K562 (cell line): ENCODE results near the gene GALNT15. TPM values are rescaled to one million over a fixed set of nuclear protein-coding genes. Genes with fewer than 3 reads are reported as not detected.

Experiments used
- ATAC-seq: fragments of 200-7000 bp; cut with Tn5 transposase; 3 replicates; pipeline ENCODE4 v1.9.1; 2020; ENCODE audit warnings: moderate library complexity
- BruUV-seq: library from RNA; stranded (reverse); fragments of 400-500 nt; replicated peaks from 2 replicates; lab custom pipeline; 2021; lab: Mats Ljungman, UMichigan
- CTCF ChIA-PET: fragments of 300-600 bp; formaldehyde crosslinking; extraction: SDS; loops from one replicate; lab custom pipeline; 2021; ENCODE audit warnings: low intra/inter-chr PET ratio; lab: Yijun Ruan, JAX
- POLR2A ChIA-PET: fragments of 300-600, 350-650 bp; sonication (Branson Sonifier 250); formaldehyde crosslinking; extraction: SDS; loops from one replicate; lab custom pipeline; 2021; ENCODE audit warnings: antibody characterized with exemption, inconsistent platforms; lab: Yijun Ruan, JAX
- DNase-seq, 4 experiments: peaks; one replicate each; pipeline versions ENCODE4 v3.0.0 to v3.0.0-alpha.2; 2011 to 2018; ENCODE audit warnings: low spot score in 3 of 4, mixed read lengths in 3 of 4; ENCODE audit errors: extremely low read depth in 1 of 4
- FAIRE-seq: peaks from 2 replicates; lab custom pipeline; 2011; peaks lifted over from hg19 to GRCh38; lab: Jason Lieb, UNC
- H2AFZ ChIP-seq: 2 replicates; pipeline ENCODE4 v1.6.0; 2011; ENCODE audit warnings: low read depth, low read length, control low read depth, inconsistent platforms
- H3K27ac ChIP-seq: fragments of 200-600 bp; 3 replicates; pipeline ENCODE4 v1.8.0; 2011; ENCODE audit warnings: low read depth, mild to moderate bottlenecking, control low read depth, inconsistent platforms, low read length, moderate library complexity, mixed read lengths; ENCODE audit errors: extremely low read depth
- H3K27me3 ChIP-seq, 2 experiments: fragments of 300-600 bp in 1 of 2; 2 replicates in 1 of 2; 3 replicates in 1 of 2; pipeline versions ENCODE4 v1.6.0 to v1.8.0; 2011; ENCODE audit warnings: inconsistent platforms in 2 of 2, low read length in 2 of 2, mild to moderate bottlenecking in 1 of 2, mixed read lengths in 1 of 2, moderate library complexity in 1 of 2; ENCODE audit not compliant: control insufficient read depth in 2 of 2, insufficient read depth in 2 of 2
- H3K36me3 ChIP-seq: fragments of 300-600 bp; 3 replicates; pipeline ENCODE4 v1.8.0; 2011; ENCODE audit warnings: mild to moderate bottlenecking, low read length, inconsistent platforms; ENCODE audit not compliant: control insufficient read depth, insufficient read depth
- H3K4me1 ChIP-seq, 2 experiments: fragments of 200-600 bp in 1 of 2; replicated peaks in 1 of 2; 2 replicates in 1 of 2; 3 replicates in 1 of 2; pipeline versions ENCODE4 v1.5.1 to v1.8.0; 2011; ENCODE audit warnings: inconsistent platforms in 2 of 2, low read length in 2 of 2, mild to moderate bottlenecking in 1 of 2, mixed read lengths in 1 of 2, moderate library complexity in 1 of 2; ENCODE audit not compliant: control insufficient read depth in 2 of 2, insufficient read depth in 2 of 2
- H3K4me2 ChIP-seq: 2 replicates; pipeline ENCODE4 v1.6.1; 2011; ENCODE audit warnings: low read length, control low read depth, inconsistent platforms, mixed read lengths; ENCODE audit not compliant: insufficient read depth
- H3K4me3 ChIP-seq: fragments of 200-600 bp; sonication (generic), shearing (Covaris generic); 2 replicates; pipeline ENCODE4 v1.5.1; 2016; ENCODE audit warnings: control low read depth, inconsistent platforms
- H3K79me2 ChIP-seq: fragments of 200-600 bp; 3 replicates; pipeline ENCODE4 v1.8.0; 2011; ENCODE audit warnings: low read length, inconsistent platforms; ENCODE audit not compliant: control insufficient read depth, insufficient read depth
- H3K9ac ChIP-seq, 2 experiments: 2 replicates each; pipeline versions ENCODE4 v1.6.0 to v1.6.1; 2011; ENCODE audit warnings: low read depth in 2 of 2, low read length in 2 of 2, control low read depth in 1 of 2, inconsistent platforms in 1 of 2, mild to moderate bottlenecking in 1 of 2, mixed read lengths in 1 of 2; ENCODE audit not compliant: insufficient read depth in 1 of 2
- H3K9me1 ChIP-seq: one replicate; pipeline ENCODE4 v1.6.0; 2011; ENCODE audit warnings: inconsistent platforms, mild to moderate bottlenecking, low read length, moderate library complexity; ENCODE audit not compliant: control insufficient read depth, insufficient read depth
- H3K9me3 ChIP-seq: replicated peaks from 2 replicates; pipeline ENCODE4 v1.5.1; 2011; ENCODE audit warnings: low read depth, low read length, inconsistent platforms; ENCODE audit not compliant: control insufficient read depth, insufficient read depth
- H4K20me1 ChIP-seq: replicated peaks from 2 replicates; pipeline ENCODE4 v1.6.1; 2011; ENCODE audit warnings: low read length, inconsistent platforms, mixed read lengths; ENCODE audit not compliant: control insufficient read depth, insufficient read depth
- CCAR2 ChIP-seq: fragments of 200-400 bp; formaldehyde crosslinking; IDR thresholded peaks from 2 replicates; pipeline ENCODE4 v1.6.1; 2017; ENCODE audit warnings: mild to moderate bottlenecking, low read depth, low read length
- ILF3 ChIP-seq: fragments of 450-650 bp; IDR thresholded peaks from 2 replicates; pipeline ENCODE4 v1.6.1; 2018; ENCODE audit warnings: antibody characterized with exemption, mild to moderate bottlenecking, moderate library complexity, borderline replicate concordance
- NCOA2 ChIP-seq, 2 experiments: fragments of 450-650 bp; IDR thresholded peaks; 2 replicates each; pipeline ENCODE4 v1.6.1; 2018; ENCODE audit warnings: mild to moderate bottlenecking in 2 of 2, moderate library complexity in 1 of 2; ENCODE audit not compliant: partially characterized antibody in 2 of 2
- PTBP1 ChIP-seq: fragments of 200-400 bp; formaldehyde crosslinking; IDR thresholded peaks from 2 replicates; pipeline ENCODE4 v1.6.1; 2017; ENCODE audit warnings: low read depth, low read length
- ZBTB7A ChIP-seq: IDR thresholded peaks from 2 replicates; pipeline ENCODE4 v1.6.1; 2011; ENCODE audit warnings: low read depth, mild to moderate bottlenecking, low read length, moderate library complexity, borderline replicate concordance; ENCODE audit not compliant: control insufficient read depth
- WGBS: fragments of 100-300 bp; shearing (Covaris generic); methylation state at CpG from one replicate; pipeline ENCODE4 v1.1.6; 2016; ENCODE audit warnings: low coverage, mixed read lengths; ENCODE audit not compliant: insufficient coverage; ENCODE audit errors: missing lambda C conversion rate; 5-methylcytosine and 5-hydroxymethylcytosine counted together
- in situ Hi-C: fragments of 300-500 bp; cut with MboI; formaldehyde crosslinking; loops from 4 replicates; pipeline ENCODE4 v1.15.0; 2018; ENCODE audit warnings: inconsistent platforms, mixed read lengths
- intact Hi-C: fragments of 100-400 bp; cut with micrococcal nuclease; formaldehyde crosslinking; loops from 2 replicates; pipeline ENCODE4 v1.14.2; 2022
- polyA plus RNA-seq, 8 experiments: library from polyadenylated mRNA; depleted of rRNA in 4 of 8; stranded (reverse) in 5 of 8; unstranded in 3 of 8; fragments of >200 nt; fragmentation: Nextera tagmentation in 2 of 8; fragmentation: Illumina TruSeq in 1 of 8; extraction: Ambion mirVana in 2 of 8; extraction: Trizol in 1 of 8; gene quantifications; 2 replicates each; pipeline versions ENCODE4 v1.2.1 to v1.2.3, GENCODE V29; 2011 to 2014; ENCODE audit warnings: inconsistent platforms in 1 of 8, missing spikeins in 1 of 8
- total RNA-seq, 7 experiments: library from RNA; depleted of rRNA in 6 of 7; stranded (reverse); fragments of >200 nt in 6 of 7; fragmentation: Illumina TruSeq in 2 of 7; extraction: Trizol in 2 of 7; gene quantifications; 2 replicates each; pipeline versions ENCODE4 v1.2.1 to v1.2.3, GENCODE V29; 2011 to 2021; ENCODE audit warnings: low replicate concordance in 1 of 7

GALNT15 gene
- total and polyA plus RNA-seq, 9 of the 15 experiments (the other 6 are each of a cell fraction or from before 2014, with no cell fraction given): not detected

DNA sequence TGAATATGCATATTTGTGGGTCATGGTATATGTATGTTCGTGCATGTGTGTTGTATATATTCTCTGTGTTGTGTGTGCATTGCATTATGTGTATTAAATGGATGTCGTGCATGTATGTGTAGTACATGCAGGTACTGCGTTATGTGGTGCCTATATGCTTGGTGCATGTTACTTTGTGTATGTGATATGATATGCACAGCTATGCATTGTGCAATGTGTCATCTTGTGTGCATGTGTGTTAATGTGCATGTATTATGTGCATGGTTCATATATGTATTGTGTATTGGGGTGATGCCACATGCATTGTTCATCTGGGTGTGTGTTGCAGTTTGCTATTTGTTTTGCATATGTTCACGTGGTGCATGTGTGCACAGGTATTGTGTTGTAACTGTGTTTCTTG, 2.9 kb downstream of the GALNT15 start:
- peaks cover 4% of the 10 kb centered on the region; the same call in 1 of the 2 replicates for H3K9me3 ChIP-seq
- H3K36me3 ChIP-seq: no peaks in the 10 kb centered on the region
- ChIA-PET CTCF (interaction anchor here (1.1 to 3.4 kb wide), 3 partner anchors 128 to 975 kb away, joined by 3 to 28 read pairs (median 3); no protein-coding TSS in a partner anchor), POLR2A (no interaction called here)
- peaks cover 17 to 52% of the 10 kb centered on the region in 2 experiments for H3K27me3 ChIP-seq
- peaks cover 19% of the 10 kb centered on the region; the same call in 1 of the 2 replicates for H4K20me1 ChIP-seq
- H3K27ac ChIP-seq: no peak overlapping the region
- H3K9ac ChIP-seq: no peak overlapping the region
- H3K4me3 ChIP-seq: no peak overlapping the region
- no TSS peak for BruUV-seq
- no peak for FAIRE-seq
- DNase-seq: no peak
- intact Hi-C loops (loop anchor here (5.0 kb wide), 1 partner anchor 375 kb away; no protein-coding TSS in a partner anchor), in situ Hi-C loops (loop anchor here (10.0 kb wide), 1 partner anchor 363 kb away; no protein-coding TSS in a partner anchor)
- no peaks in the 10 kb centered on the region for H3K9me1 ChIP-seq
- TF ChIP-seq ZBTB7A: no peak
- TF ChIP-seq NCOA2 (IDR thresholded peaks at IDR 0.05; ENCODE audit: partially characterized antibody in 2 of 2): no peak
- no peak for TF ChIP-seq CCAR2
- TF ChIP-seq ILF3: no peak
- no peak for TF ChIP-seq PTBP1
- no peaks in the 10 kb centered on the region for H3K79me2 ChIP-seq
- H3K4me1 ChIP-seq: peaks cover 0 to 5% of the 10 kb centered on the region in 2 experiments; a peak in 1 of 5 replicates
- no peak overlapping the region for H2AFZ ChIP-seq
- no peak overlapping the region for H3K4me2 ChIP-seq
- 0% methylated on average over 4 of the region's 4 CpGs for WGBS
- ATAC-seq: no peak
